ENCODE data around the gene OASL.

The OASL gene

DNA sequence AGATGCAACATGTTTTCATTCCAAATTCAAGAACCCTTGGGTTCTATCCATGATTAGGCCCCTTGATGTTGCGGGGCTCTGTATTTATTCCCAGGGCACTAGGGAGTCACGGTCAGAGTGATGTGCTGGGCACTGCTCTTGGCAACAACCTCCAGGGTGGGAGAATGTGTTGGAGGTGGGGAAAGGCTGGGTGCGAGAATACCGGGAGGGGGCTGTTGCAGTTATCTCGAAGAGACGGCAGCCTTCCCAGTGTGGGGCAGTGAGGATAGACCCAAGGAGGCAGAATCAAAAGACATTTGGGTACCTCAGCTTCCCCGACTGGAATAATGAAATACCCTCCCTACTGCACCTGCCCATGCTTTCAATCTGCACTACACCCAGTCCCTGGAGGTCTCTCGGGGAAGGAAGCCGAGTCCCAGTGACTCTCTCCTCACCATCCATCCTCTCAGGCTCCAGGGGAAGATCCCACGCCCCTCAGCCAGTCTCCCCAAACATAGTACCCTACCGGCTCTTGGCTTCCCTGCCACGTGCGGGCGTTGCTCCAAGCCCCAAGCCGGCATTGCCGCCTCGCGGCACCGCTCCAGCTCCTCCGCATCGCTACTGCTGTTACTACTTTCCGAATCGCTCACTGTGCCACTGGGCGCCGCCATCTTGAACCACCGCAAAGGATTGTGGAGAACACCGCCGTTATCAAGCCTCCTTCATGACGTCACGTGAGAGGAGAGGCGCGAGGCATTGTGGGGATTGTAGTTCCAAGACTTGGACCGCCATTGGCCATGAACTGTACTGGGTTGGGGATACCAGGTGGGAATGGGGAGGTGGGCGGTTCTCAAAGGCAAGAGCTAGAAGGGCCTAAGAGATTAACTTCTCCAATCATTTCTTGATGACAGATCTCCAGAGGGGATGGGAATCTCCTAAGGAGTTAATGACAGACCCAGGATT lies 22.9 kb downstream of the OASL start, which contains the start of gene C12orf43:
C12orf43 (minus strand) TSS at position 663 of the 942 bp plus-strand sequence; CDS start at position 650, 13 bp downstream.
- peak; percentile 86 for DNase-seq (ENCODE audit: low read depth)

DNA sequence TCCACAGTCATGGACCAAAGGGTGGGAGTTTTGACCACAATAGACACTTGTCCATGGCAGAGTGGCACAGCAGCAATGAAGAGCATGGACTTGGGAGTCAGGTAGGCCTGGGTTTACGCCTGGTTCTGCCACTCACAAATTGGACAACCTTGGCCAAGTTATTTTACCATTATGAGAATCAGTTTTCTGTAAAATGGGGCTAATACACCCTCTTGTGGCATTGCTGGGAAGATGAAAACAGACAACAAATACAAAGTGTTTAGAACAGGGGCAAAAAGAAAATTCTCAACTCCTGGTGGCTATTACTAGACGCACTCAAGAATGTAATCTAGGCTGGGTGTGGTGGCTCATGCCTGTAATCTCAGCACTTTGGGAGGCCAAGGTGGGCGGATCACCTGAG lies 25.3 kb downstream of the OASL start:
- DNase-seq (ENCODE audit: low read depth): no peak

DNA sequence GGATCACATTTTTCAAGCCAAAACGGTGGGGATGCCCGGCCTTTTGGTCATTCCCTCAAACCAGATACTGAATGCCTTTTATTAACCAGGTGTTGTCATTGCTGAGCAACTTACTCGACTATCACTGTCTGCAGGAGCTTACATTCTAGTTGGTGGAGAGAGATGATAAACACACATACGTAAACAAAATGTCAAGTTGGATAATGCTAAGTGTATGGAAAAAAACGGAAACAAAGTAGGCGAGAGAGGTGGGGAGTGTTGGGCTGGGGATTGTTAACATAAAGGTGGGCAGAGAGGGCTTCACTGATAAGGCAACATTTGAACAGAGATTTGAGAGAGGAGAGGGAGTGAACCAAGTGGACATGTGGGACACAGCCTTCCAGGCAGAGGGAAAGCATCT lies 27.2 kb downstream of the OASL start:
- no peak for DNase-seq (ENCODE audit: low read depth)

DNA sequence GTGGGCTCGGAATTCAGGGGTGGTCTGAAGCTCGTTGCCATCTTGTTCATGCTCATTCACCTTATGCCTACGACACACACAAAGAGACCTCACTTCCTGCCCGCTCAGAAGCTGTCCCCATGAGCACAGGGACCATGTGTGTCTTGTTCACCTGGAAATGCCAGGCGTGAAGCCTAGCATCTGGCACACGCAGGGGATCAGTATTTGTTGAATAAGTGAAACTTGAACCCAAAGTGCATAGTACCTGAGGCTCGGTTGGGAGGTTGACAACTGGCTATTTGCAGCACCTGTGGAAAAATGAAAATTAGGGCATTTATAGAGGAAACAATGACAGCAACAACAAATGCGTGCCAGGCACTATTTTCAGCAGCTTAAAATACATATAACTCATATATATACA lies 28.2 kb downstream of the OASL start:
- DNase-seq (ENCODE audit: low read depth): no peak

DNA sequence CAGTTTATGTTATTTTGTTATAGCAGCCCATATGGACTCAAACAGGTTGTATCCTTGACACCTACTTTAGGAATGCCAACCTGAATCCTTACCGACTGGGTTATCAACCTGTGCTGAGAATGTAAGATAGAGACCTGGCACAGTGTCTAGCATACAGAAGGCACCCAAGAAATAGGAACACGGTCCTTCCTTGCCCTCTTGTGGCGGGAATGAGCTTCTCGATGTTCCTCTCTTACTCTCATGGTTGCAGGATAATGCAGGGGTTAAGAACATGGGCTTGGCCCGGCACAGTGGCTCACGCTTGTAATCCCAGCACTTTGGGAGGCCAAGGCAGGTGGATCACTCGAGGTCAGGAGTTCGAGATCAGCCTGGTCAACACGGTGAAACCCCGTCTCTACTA lies 29.3 kb downstream of the OASL start:
- DNase-seq (ENCODE audit: low read depth): no peak

DNA sequence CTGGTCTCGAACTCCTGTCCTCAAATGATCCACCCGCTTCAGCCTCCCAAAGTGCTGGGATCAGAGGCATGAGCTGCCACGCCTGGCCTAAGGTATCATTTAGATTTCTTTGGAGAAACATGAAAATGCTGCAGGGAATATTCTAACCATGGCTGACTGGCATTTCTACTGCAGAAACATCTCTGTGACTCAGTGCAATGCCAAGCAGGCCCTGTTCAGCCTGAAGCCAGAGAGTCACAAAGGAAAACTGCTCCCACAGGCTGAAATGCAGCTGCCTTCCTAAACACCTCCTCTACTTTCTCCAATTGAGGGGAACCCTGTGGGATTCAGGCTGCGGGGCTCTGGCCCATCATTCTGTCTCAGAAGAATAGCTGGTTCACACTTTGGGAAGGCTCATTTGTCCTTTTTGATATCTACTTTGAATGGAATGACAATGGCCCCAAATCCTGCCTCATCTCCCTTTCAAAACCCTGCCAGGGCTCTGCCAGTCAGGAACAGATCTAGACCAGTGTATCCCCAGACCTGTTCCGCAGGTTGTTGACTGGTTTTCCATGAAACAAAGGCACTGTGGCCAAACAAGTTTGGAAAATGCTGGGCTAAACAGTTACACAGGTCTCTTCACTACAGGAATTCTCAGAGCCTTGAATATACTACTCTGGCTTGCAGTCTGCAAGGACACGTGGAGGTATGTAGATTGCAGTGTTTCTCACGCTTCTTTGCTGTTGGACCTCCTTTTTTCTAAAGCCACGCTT lies 30.5 kb downstream of the OASL start:
- DNase-seq (ENCODE audit: low read depth): no peak

DNA sequence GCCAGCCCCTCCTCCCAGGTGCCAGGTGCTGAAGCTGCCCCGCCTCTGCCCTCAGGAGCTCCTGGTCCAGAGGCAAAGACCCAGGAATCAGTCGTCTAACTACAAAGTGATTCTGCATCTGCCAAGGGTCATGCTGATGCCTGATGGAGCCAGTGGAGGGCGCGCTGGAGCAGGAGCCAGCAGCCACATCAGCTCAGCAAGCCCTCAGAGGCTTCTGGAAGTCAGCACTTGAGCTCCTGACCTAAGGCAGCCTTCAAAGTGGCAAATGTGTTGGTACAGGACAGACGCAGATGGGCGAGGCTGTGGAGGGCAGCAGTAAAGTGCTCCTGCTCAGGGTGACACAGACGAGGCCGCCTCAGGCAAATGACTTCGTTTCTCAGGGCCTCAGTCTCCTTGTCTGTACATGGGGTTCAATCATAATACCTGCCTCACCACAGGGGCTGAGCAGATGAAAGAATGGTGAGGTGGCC lies 33.7 kb downstream of the OASL start:
- peak; percentile 6 for DNase-seq (ENCODE audit: low read depth)

DNA sequence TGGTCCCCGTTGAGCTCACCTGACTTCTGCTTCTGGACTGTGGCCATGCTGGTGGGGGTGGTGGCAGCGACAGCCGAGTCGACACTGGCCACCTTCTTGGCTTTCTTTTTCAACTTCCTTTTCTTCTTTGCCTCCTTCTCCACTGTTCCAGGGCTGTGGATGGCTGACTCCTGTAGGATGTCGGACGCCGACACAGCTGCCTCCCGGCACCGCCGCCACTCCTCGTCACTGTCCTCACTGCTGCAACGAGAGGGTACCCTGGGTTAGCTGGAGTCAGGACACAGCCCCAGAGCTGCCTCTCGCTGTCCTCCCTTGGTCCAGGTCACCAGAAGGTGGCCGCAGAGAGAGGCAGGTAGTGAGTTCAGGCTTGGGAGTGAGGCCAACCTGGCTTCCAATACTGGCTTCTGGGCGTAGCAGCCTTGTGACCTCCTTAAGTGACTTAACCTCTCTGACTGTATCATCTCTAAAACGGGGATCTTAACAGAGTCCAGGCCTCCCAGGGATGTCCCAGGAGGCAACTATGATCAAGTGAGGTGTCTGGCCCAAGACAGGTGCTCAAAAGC lies 34.7 kb downstream of the OASL start:
- no peak for DNase-seq (ENCODE audit: low read depth)

DNA sequence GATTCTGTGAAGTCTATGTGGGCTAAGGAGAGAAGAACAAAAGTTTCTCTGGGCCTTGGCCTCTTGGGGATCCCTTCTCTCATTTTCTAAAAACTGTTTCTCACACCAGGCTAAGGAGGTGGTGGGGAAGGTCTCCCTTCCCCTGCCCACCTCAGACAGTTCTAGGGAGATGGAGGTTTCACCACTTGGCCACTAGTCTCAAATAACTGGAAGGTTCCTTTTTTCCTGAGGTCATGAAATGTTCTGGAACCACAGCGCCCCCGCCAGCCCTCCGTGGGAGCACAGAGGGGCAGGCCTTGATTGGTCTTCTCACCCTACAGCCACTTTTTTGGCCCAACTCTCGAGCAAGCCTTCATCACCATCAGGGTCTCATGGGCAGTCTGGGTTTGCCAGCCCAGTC lies 35.4 kb downstream of the OASL start:
- DNase-seq (ENCODE audit: low read depth): no peak

DNA sequence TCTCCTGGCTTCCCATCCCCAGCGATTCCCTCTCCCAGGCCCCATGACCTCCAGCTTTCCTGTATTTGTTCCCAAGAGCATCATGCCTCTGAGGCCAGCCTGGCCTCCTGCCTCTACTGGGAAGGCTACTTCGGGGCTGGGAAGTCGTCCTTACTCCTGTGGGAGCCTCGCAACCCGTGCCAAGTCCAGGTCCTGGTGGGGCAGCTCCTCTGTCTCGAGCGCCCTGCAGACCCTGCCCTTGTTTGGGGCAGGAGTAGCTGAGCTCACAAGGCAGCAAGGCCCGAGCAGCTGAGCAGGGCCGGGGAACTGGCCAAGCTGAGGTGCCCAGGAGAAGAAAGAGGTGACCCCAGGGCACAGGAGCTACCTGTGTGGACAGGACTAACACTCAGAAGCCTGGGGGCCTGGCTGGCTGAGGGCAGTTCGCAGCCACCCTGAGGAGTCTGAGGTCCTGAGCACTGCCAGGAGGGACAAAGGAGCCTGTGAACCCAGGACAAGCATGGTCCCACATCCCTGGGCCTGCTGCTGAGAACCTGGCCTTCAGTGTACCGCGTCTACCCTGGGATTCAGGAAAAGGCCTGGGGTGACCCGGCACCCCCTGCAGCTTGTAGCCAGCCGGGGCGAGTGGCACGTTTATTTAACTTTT lies 37.1 kb downstream of the OASL start:
- DNase-seq (ENCODE audit: low read depth): no peak

DNA sequence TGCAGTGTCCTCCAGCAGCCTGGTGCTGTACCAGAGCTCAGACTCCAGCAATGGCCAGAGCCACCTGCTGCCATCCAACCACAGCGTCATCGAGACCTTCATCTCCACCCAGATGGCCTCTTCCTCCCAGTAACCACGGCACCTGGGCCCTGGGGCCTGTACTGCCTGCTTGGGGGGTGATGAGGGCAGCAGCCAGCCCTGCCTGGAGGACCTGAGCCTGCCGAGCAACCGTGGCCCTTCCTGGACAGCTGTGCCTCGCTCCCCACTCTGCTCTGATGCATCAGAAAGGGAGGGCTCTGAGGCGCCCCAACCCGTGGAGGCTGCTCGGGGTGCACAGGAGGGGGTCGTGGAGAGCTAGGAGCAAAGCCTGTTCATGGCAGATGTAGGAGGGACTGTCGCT lies 38.0 kb downstream of the OASL start:
- no peak for DNase-seq (ENCODE audit: low read depth)

DNA sequence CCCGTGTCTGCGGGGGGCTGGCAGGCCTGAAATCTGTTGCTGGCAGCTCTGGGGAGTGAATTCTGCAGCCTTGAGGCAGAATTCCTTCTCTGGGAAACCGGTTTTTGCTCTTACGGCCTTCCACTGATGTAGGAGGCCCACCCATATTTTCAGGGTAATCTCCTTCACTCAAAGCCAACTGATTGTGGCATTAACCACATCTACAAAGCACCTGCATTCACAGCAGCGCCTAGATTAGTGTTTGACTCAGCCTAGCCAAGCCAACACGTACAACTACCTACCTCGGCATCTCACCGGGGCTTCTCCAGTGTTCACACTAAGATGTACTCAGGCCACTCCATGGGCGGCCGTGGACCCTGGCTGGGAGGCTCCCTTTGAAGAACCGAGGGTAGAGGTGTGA lies 38.5 kb downstream of the OASL start:
- no peak for DNase-seq (ENCODE audit: low read depth)

DNA sequence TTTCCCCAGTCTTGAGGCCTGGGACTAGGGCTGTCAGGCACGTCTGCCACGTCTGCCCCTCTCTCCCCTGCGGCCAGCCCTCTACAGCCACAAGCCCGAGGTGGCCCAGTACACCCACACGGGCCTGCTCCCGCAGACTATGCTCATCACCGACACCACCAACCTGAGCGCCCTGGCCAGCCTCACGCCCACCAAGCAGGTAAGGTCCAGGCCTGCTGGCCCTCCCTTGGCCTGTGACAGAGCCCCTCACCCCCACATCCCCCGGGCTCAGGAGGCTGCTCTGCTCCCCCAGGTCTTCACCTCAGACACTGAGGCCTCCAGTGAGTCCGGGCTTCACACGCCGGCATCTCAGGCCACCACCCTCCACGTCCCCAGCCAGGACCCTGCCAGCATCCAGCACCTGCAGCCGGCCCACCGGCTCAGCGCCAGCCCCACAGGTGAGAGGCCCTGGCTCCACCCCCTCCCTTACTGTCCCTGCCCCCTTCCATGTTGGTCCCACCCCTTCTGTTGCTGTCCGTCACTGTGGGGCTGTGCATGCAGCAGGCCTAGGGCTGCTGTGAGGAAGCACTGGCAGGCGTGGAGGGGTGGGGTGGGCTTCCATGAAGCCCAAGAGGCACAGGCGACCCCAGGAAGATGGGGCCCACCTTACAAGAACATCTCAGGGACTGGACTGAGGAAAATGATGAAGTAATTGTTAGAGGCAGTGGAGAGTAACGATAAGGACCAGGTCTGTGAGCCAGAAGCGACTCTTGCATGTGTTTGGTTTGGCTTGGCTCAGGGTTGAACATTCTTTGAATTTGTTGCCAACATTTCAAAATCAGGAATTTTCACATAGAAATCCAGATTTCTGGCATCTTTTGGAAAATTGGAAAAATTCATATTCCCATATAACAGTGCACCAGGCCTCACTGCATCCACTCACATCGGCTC lies 39.6 kb downstream of the OASL start:
- DNase-seq (ENCODE audit: low read depth): no peak

DNA sequence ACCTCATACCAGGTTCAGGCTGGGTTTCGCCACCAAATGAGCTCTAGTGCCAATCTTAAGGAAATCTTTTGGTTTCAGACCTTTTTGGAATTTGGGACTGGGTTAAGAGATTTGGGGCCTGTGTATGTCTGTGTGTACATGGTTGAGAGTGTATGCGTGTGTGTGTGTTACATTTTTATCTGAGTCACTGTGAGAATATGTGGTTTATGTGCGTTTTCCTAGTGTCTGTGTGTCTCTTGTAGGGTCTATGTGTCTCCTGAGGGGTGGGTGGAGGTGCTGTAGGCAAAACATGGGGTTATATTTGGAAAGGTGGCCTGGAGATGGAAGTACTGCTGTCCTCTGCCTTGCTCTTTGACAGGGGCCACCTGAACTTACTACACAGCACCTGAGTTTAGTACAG lies 40.6 kb downstream of the OASL start:
- DNase-seq (ENCODE audit: low read depth): no peak

DNA sequence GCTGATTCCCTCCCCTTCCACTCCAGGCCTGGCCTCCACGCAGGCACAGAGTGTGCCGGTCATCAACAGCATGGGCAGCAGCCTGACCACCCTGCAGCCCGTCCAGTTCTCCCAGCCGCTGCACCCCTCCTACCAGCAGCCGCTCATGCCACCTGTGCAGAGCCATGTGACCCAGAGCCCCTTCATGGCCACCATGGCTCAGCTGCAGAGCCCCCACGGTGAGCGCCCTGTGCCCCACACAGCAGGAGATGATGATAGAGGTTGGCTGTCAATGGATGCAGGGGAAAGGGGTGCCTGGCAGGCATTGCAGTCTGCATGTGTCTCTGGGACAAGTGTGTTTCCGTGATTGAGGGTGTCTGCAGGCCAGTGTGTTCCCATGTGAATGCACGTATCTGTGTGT lies 41.6 kb downstream of the OASL start:
- DNase-seq (ENCODE audit: low read depth): no peak

DNA sequence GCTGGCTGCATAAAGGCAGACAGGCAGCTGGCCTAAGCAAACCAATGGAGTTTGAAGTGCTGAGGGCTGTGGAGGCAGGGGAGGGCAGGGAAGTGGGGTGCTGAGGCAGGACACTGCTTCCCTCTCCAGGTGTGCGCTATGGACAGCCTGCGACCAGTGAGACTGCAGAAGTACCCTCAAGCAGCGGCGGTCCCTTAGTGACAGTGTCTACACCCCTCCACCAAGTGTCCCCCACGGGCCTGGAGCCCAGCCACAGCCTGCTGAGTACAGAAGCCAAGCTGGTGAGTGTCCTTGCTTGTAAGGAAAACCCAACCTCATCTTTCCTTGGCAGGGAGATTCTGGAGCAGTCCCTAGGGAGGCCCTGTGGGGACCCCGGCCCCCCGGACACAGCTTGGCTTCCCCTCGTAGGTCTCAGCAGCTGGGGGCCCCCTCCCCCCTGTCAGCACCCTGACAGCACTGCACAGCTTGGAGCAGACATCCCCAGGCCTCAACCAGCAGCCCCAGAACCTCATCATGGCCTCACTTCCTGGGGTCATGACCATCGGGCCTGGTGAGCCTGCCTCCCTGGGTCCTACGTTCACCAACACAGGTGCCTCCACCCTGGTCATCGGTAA lies 42.8 kb downstream of the OASL start:
- no peak for DNase-seq (ENCODE audit: low read depth)

DNA sequence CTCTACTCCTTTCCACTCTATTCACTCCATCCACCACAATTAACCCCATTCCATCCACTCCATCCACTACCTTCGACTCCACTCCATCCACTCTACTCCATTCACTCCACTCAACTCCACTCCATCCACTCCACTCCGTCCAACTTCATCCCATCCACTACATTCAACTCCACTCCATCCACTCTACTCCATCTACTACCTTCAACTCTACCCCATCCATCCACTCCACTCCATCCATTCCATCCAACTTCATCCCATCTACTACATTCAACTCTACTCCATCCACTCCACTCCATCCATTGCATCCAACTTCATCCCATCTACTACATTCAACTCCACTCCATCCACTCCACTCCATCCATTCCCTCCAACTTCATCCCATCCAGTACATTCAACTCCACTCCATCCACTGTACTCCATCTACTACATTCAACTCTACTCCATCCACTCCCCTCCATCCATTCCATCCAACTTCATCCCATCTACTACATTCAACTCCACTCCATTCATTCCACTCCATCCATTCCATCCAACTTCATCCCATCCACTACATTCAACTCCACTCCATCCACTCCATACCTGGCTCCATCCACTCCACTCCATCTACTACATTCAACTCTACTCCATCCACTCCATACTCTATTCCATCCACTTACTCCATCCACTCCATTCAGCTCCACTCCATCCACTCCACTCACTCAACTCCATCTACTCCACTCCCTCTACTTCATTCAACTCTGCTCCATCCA lies 44.3 kb downstream of the OASL start:
- DNase-seq (ENCODE audit: low read depth): no peak

DNA sequence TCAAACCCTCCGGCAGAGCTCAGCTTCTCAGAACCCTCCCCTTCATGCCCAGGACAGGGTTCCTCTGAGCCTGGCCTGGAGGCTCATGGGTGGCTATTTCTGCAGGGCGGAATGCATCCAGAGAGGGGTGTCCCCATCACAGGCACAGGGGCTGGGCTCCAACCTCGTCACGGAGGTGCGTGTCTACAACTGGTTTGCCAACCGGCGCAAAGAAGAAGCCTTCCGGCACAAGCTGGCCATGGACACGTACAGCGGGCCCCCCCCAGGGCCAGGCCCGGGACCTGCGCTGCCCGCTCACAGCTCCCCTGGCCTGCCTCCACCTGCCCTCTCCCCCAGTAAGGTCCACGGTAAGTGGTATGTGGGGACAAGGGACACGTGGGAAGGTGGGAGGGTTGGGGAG lies 45.0 kb downstream of the OASL start:
- no peak for DNase-seq (ENCODE audit: low read depth)

DNA sequence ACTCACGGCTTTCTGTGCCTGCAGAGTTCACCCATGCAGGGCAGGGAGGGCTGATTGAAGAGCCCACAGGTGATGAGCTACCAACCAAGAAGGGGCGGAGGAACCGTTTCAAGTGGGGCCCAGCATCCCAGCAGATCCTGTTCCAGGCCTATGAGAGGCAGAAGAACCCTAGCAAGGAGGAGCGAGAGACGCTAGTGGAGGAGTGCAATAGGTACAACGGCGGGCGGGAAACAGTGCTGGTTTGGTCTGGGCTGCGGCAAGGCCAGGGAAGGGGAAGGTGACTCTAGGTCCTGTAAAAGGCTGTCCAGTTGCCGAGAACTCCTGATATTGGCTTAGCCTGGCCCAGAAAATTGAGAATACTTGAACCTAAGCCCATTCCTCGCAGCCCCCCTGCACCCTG lies 45.5 kb downstream of the OASL start:
- no peak for DNase-seq (ENCODE audit: low read depth)

DNA sequence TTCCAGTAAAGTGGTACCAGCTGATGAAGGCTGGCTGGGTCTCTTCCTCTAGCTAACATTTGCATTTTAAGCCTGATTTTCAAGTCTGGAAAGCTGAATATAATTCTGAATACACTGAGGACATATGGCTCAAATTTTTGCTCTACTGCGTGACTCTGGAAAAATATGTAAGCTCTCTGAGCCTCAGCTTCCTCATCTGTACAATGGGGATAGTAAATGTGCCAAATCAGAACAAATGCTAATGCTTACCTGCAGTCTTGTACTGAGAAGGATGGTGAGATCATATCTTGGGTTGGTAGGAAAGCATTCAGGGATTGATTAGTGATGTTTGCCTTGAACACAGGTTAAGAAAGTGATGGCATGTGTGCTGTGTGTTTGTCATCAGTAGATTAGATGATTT lies 46.1 kb downstream of the OASL start:
- DNase-seq (ENCODE audit: low read depth): no peak

All from stimulated activated CD8-positive, alpha-beta memory T cell treated with anti-CD3 and anti-CD28 coated beads, Interleukin-12 subunit alpha, Interleukin-12 subunit beta, amount 100 ng/mL, for 1 hour (primary cell).